HG02642 (cell line): ENCODE data around the gene RAD51B.

Source experiments
- ATAC-seq: cut with Tn5 transposase; IDR thresholded peaks from one replicate; pipeline ENCODE4 v1.9.1; 2021; ENCODE audit warnings: mild to moderate bottlenecking; ENCODE audit not compliant: unreplicated experiment, poor library complexity

Gene RAD51B

DNA sequence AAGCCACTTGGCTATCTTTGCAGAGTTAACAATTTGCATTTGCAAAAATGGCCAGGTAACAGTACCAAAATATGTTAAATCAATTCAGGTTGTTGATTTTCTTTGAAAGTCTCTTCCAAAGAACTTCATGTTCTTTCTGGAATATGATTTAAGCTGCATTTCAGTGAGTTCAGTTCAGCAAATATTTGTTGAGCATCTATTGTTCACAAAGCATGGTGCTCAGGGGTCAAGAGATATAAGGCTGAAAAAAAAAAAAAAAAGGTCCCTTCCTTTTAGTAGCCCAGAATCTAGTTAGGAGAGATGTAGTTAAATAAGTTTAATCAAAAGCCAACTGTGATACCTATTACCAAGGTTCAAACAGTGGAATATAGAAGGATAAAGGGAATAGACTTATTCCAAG is 656.2 kb downstream of the RAD51B start:
- ATAC-seq: no peak

DNA sequence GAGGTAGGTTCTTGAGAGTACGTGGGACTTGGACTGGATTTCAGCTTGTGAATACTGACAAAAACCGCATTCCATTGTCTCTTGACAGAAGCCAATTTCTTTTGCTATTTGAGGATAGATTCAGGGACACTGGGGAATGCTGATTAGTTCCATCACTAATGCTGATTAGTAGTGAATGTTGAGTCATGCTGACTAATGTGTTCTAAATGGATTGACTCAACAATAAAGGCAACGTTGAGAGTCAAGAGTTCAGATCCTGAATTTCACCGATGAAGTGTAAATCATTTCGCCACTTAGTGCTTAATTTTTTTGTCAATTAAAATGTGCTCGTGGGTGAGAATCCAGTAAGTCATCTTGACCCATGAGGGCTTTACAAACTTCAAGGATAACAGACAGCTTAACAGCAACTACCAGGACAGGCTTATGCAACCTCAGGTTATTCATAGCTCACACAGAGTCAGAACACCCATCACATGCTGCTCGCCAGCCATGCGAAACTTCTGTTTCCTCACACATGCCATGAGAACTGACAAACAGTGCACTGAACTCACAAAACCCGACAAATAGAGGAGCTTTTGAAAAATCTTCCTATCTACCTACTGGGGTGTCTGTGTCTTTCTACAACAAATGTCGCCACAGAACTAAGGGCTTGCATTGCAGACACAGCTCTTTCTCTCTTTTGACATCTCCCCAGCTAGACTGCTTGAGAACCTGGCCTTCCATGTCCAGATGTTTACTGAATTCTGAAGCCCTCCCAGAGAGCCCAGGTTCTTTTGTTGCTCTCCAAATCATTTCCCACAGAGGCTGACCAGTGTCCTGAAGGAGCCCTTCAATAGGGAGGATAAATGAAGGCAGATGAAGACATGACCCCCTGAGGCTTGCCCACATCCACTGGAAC is 656.9 kb downstream of the RAD51B start:
- ATAC-seq: no peak

GRCh38 chr14:68477110-68477455 is 657.5 kb downstream of the RAD51B start:
- no peak for ATAC-seq

- no peak for ATAC-seq
Measured at GRCh38 chr14:68477461-68478085, 658.0 kb downstream of the RAD51B start.

DNA sequence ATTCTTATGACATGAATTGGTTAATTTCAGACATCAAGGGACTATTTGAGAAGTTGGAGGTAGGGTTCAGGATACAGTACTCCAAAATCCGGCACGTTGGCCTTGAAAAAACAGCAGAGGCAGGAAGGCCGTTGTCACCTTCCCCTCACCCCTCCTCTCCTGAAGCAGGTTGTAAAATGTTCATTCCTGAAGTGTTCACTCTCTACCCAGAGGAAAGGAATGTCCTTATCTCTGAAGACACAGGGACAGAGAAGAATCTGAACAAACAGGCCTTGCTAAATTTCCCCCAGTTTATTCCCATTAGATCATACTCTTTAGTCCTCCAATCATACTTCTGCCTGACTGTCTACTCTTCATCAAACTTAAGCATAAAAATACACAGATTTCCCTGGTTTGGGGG is 659.7 kb downstream of the RAD51B start:
- ATAC-seq: no peak

DNA sequence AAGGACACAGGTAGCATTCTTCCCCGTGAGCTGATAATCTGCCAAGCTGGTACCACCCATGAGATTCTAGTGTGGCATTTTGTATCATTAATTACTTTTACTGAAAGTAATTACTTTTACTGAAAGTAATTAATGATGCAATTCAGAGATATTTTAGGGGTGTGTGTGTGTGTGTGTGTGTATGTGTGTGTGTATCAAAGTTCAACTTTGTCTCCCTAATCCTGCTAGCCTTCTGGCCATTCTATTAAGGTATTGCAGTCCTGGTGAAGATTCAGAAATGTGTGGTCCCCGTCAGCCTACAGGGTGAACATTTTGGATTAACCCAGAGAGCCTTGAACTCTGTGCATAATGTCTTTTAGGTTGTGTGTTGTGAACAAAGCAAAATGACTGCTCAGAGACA is 662.4 kb downstream of the RAD51B start:
- no peak for ATAC-seq

DNA sequence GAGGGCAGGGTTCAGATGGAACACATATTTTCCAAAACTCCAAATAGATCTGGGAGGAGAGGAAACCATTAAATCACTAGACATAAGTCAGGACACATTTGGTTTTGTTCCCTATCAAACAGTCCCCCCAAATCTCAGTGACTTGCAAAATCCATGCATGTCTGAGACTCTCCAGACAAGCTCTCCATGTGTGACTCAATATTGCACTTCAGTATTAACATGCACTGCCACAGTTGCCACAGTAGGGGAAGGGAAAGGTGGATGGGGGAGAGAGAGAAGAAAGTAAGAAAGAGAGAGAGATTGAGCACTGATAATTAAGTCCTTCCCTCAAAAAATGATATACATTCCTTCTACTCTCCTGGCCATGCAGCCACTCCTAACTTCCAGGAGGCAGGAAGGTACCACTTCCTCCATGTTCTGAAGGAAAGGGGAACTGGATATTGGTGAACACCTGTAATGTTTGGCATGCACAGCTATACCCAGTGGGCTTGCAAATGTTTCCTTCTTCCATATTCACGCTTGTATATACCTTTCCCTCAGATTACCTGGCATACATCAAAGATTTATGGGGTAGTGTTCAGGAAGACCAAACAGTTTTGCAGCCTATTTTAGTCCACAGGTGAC is 663.3 kb downstream of the RAD51B start:
- ATAC-seq: no peak

DNA sequence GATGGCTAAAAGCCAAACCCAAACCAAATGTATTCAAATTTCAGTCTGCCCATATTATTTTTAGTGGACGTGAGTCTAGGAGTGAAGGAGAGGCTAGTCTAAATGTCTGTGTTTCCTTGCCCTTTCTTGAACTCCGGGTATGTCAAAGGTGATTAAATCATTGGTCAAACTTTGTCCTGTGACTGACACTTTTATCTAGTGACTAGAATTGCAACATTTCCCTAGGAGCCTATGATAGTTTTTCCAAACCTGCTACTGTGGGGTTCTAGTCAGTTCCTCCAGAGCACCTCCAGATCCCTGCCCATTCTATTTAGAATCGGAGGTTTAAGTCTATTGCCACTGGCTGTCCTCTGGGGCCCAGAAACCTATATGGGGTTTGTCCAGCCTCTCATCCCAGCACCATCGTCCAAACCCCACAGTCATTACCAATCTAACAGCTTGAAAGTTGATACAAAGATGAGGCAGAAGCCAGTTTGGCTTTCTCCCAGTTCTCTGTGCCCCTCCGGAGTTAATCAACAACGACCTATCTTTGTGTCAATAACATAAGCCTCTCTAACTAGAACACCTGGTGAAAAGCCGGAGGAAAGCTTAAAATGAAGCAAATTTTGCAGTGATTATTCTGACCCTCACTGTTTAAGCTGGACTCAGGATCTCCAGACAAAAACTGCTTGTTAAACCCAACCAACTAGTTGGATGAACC is 666.6 kb downstream of the RAD51B start:
- no peak for ATAC-seq

DNA sequence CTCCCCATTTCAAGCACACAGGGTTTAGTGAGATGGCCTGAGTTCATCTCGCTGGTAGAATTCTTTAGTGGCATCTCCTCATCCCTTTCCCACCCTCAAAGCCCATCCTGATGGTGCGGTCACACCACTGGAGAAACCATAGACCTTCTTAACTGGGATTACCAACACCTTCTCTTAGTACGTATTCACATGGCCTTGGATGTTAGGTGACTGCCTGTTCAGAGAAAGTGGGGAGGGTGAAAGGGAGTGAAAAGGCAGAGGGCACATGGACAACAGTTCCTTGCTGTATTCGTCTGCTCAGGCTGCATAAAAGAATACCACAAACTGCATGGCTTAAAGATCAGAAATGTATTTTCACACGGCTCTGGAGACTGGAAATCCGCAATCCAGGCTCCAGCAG is 667.2 kb downstream of the RAD51B start:
- ATAC-seq: no peak

GRCh38 chr14:68487805-68488590 is 668.4 kb downstream of the RAD51B start:
- ATAC-seq: no peak

DNA sequence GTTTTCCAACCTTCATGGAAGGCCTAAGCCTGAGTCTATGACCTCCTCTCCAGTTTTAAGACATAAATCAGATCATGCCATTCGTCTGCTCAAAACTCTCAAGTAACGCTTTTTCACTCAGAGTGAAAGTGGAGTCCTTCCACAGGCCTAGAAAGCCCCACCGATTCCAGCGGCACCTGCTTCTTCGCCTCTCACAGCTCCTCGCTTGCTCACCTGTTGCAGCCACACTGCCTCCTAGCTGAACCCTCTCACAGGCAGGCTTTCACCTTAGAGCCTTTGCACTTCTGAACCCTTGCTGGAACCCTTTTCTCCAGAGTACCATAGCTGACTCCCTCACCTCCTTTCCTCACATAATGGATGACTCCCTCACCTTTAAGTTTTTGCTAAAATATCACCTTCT is 672.2 kb downstream of the RAD51B start:
- no peak for ATAC-seq

GRCh38 chr14:68492381-68493151 is 673.0 kb downstream of the RAD51B start:
- ATAC-seq: no peak

- ATAC-seq: no peak
Measured at GRCh38 chr14:68493152-68493911, 673.8 kb downstream of the RAD51B start.

DNA sequence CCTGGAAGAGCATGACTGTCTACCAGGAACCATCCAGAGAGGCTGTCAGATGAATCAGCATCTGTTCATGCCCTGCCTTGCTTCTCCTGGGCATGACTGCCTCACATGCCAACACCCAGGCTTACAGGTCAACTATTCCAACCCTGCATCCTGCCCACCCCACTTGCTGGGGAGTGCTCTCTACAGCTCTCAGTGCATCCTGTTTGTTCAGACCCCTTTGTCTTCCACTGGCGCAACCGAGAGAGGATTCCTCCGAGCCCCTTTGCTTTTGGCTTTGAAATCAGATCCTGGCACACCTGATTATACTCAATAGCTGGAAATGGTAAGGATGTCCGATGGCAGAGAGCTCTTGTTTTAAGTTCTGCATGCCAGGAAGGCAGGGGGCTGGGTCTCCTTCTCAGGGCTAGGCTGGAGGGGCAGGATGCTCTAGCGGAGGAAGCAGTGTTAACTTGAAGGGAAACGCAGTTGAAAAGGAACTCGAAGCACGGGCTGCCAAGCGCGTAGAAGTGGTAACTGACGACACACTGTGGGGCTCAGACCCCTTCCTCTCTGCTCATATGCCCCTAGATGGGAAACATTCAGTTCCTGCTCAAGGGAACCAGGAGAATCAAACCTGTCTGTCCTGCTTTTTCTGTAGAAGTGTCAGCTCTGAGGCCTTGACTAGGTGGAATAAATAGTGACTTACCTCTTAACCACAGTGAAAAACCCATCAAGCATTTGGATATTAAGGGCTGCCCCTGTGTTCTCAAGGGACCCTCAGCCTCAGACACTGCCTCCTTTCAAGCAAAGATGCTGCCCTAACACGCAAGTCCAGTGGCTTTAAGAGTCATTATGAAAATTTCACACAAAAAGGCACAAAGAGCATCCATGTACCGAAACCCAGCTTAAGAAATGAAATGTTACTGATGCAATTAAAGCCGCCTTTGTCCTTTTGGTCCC is 675.8 kb downstream of the RAD51B start:
- ATAC-seq: peak; percentile 66

DNA sequence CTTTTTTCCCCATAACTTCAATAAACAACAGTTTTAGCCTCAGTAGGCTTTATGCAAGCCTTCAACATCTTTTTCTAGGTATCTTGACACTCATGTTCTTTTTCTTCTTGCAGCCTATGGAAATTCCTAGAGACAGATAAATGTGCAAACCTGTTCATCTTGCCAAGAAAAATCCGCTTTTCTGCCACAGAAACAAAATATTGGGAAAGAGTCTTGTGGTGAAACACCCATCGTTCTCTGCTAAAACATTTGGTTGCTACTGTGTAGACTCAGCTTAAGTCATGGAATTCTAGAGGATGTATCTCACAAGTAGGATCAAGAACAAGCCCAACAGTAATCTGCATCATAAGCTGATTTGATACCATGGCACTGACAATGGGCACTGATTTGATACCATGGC is 677.4 kb downstream of the RAD51B start:
- no peak for ATAC-seq

- ATAC-seq: no peak
Measured at GRCh38 chr14:68499451-68499850, 679.9 kb downstream of the RAD51B start.

DNA sequence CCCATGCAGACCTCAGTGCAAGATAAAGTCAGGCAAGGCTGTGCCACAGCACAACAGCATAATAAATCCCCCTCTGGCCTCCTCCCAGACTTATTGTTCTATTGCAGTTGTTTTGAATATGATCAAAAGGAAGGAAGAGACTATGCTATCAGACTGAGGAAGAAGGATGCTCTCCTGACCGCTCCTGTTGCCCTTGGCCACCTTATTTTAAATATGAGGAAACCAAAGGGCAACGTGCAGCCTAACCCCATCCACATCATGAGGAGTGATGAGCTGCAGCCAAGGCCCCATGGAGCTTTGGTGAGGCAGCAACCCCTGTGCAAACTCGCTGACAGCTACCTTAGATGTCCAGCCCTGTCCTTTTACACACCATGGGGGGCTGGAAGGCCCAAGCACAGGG is 681.6 kb downstream of the RAD51B start:
- ATAC-seq: no peak

- ATAC-seq: no peak
Measured at GRCh38 chr14:68501614-68502052, 682.1 kb downstream of the RAD51B start.
